ENCODE data around the gene KCTD11.

The KCTD11 gene

GRCh38 chr17:7403043-7403726 lies 51.2 kb downstream of the KCTD11 start:
- TF ChIP-seq CTCF (IDR thresholded peaks at IDR 0.05; ENCODE audit: control insufficient read depth, insufficient read depth, low read depth, low read length, missing control alignments), result no peak
- no peak for DNase-seq (ENCODE audit: low read depth)
- peak overlapping the region; percentile 73 for H3K4me3 ChIP-seq (ENCODE audit: control insufficient read depth, low read depth, low read length)

- peak overlapping the region; percentile 73 for H3K4me3 ChIP-seq (ENCODE audit: control insufficient read depth, low read depth, low read length)
- TF ChIP-seq CTCF (IDR thresholded peaks at IDR 0.05; ENCODE audit: control insufficient read depth, insufficient read depth, low read depth, low read length, missing control alignments), result no peak
- DNase-seq (ENCODE audit: low read depth), result peak; percentile 8
These were observed 51.7 kb downstream of the KCTD11 start for GRCh38 chr17:7403727-7403976.

GRCh38 chr17:7403977-7404736 lies 52.2 kb downstream of the KCTD11 start, which contains the start of gene TMEM256:
TSS of gene TMEM256 (minus strand) at chr17:7404097. CDS start at chr17:7404084, 13 bp downstream.
- peak; percentile 98 for DNase-seq (ENCODE audit: low read depth)
- TF ChIP-seq CTCF (IDR thresholded peaks at IDR 0.05; ENCODE audit: control insufficient read depth, insufficient read depth, low read depth, low read length, missing control alignments), result no peak
- peak within 1 kb of the TSS; percentile 91 for H3K4me3 ChIP-seq (ENCODE audit: control insufficient read depth, low read depth, low read length)

Measured in AG09309 (cell line).